Measurements from ENCODE around the gene HYAL4. TPM values are rescaled to one million over a fixed set of nuclear protein-coding genes. Genes with fewer than 3 reads are reported as not detected.

The HYAL4 gene
- polyA plus RNA-seq, 1 donor from 2014 or later, result not detected

- H3K9me3 ChIP-seq (ENCODE audit: low read length), result no peaks in the 10 kb centered on the region
- H3K4me3 ChIP-seq (ENCODE audit: low read length), result no peak overlapping the region
- no peaks in the 10 kb centered on the region for H3K27me3 ChIP-seq (ENCODE audit: insufficient read depth, low read depth, low read length)
- TF ChIP-seq EP300 (conservative IDR thresholded peaks at IDR 0.05; ENCODE audit: poor library complexity, severe bottlenecking) (no peak), EZH2 (IDR thresholded peaks at IDR 0.05; ENCODE audit: borderline replicate concordance, insufficient read depth, low read length, poor library complexity, severe bottlenecking) (no peak), TAF1 (IDR thresholded peaks at IDR 0.05; ENCODE audit: low read depth) (no peak)
- no peak overlapping the region for H3K27ac ChIP-seq (ENCODE audit: low read length)
- H3K36me3 ChIP-seq (ENCODE audit: insufficient read depth, low read length), result no peaks in the 10 kb centered on the region
- H2AFZ ChIP-seq (ENCODE audit: low read depth, low read length), result no peak overlapping the region
- H3K79me2 ChIP-seq (replicated peaks; ENCODE audit: insufficient read depth, low read length), result no peaks in the 10 kb centered on the region
- no peaks in the 10 kb centered on the region for H3F3A ChIP-seq (ENCODE audit: insufficient read depth, low read length, poor library complexity, severe bottlenecking)
- H3K4me2 ChIP-seq (ENCODE audit: low read length), result no peak overlapping the region
- no peak overlapping the region for H3K9ac ChIP-seq (ENCODE audit: low read length)
- H4K20me1 ChIP-seq (ENCODE audit: insufficient read depth), result no peaks in the 10 kb centered on the region
- H3K9me2 ChIP-seq (ENCODE audit: insufficient read depth, low read length), result no peaks in the 10 kb centered on the region
These were observed 42.7 kb upstream of the HYAL4 start for GRCh38 chr7:123802249-123802648.

- H3K9me2 ChIP-seq (ENCODE audit: insufficient read depth, low read length), result no peaks in the 10 kb centered on the region
- no peaks in the 10 kb centered on the region for H3K79me2 ChIP-seq (replicated peaks; ENCODE audit: insufficient read depth, low read length)
- no peaks in the 10 kb centered on the region for H4K20me1 ChIP-seq (ENCODE audit: insufficient read depth)
- no peaks in the 10 kb centered on the region for H3F3A ChIP-seq (ENCODE audit: insufficient read depth, low read length, poor library complexity, severe bottlenecking)
- H3K4me3 ChIP-seq (ENCODE audit: low read length), result no peak overlapping the region
- H3K9ac ChIP-seq (ENCODE audit: low read length), result no peak overlapping the region
- H3K9me3 ChIP-seq (ENCODE audit: low read length), result no peaks in the 10 kb centered on the region
- TF ChIP-seq RAD21 (conservative IDR thresholded peaks at IDR 0.05) (no peak), REST (IDR thresholded peaks at IDR 0.05; ENCODE audit: borderline replicate concordance) (no peak), SMC3 (conservative IDR thresholded peaks at IDR 0.05; ENCODE audit: poor library complexity) (no peak), CTCF (IDR thresholded peaks at IDR 0.05; ENCODE audit: poor library complexity, severe bottlenecking) (no peak), POLR2AphosphoS5 (IDR thresholded peaks at IDR 0.05) (no peak), TAF1 (IDR thresholded peaks at IDR 0.05; ENCODE audit: low read depth) (no peak), EP300 (conservative IDR thresholded peaks at IDR 0.05; ENCODE audit: poor library complexity, severe bottlenecking) (no peak), EZH2 (IDR thresholded peaks at IDR 0.05; ENCODE audit: borderline replicate concordance, insufficient read depth, low read length, poor library complexity, severe bottlenecking) (no peak), MXI1 (conservative IDR thresholded peaks at IDR 0.05; ENCODE audit: poor library complexity, severe bottlenecking) (no peak)
- no peak overlapping the region for H3K27ac ChIP-seq (ENCODE audit: low read length)
- H3K4me2 ChIP-seq (ENCODE audit: low read length), result no peak overlapping the region
- H3K36me3 ChIP-seq (ENCODE audit: insufficient read depth, low read length), result no peaks in the 10 kb centered on the region
- no peak overlapping the region for H2AFZ ChIP-seq (ENCODE audit: low read depth, low read length)
- H3K27me3 ChIP-seq (ENCODE audit: insufficient read depth, low read depth, low read length), result no peaks in the 10 kb centered on the region
These were observed 39.7 kb upstream of the HYAL4 start for GRCh38 chr7:123805287-123805686.
